ENCODE data around the gene SYNE2.
A peak's percentile ranks its signal among the peaks of the same experiment; 100 is the strongest.

The SYNE2 gene

GRCh38 chr14:63899953-63900352 lies 47.1 kb downstream of the SYNE2 start:
- peaks cover 26% of the 10 kb centered on the region for H3K27me3 ChIP-seq (ENCODE audit: insufficient read depth, poor library complexity, severe bottlenecking)
- TF ChIP-seq REST (IDR thresholded peaks at IDR 0.05; ENCODE audit: insufficient replicate concordance, low read depth) (no peak), CTCF (IDR thresholded peaks at IDR 0.05; ENCODE audit: insufficient read depth, low read length) (no peak), POLR2AphosphoS5 (IDR thresholded peaks at IDR 0.05; ENCODE audit: low read depth) (peak; percentile 96), GABPA (IDR thresholded peaks at IDR 0.05; ENCODE audit: low read depth) (no peak), SPI1 (IDR thresholded peaks at IDR 0.05; ENCODE audit: borderline replicate concordance, low read depth) (peak; percentile 94)
- no peak overlapping the region for H3K27ac ChIP-seq (replicated peaks)
- DNase-seq (ENCODE audit: low read depth in 1 of 2, low spot score in 1 of 2) = peak; percentile 15 to 65
- no peak overlapping the region for H3K4me3 ChIP-seq (replicated peaks; ENCODE audit: insufficient read depth, low read length)

- Histone ChIP-seq H3K27ac (replicated peaks) (no peak overlapping the region), H3K27me3 (ENCODE audit: insufficient read depth, poor library complexity, severe bottlenecking) (peaks cover 33% of the 10 kb centered on the region), H3K4me3 (replicated peaks; ENCODE audit: insufficient read depth, low read length) (no peak overlapping the region)
- peak; percentile 63 to 72 for DNase-seq (ENCODE audit: low read depth in 1 of 2, low spot score in 1 of 2)
- TF ChIP-seq POLR2AphosphoS5 (IDR thresholded peaks at IDR 0.05; ENCODE audit: low read depth) (peak; percentile 96), GABPA (IDR thresholded peaks at IDR 0.05; ENCODE audit: low read depth) (peak; percentile 50), SPI1 (IDR thresholded peaks at IDR 0.05; ENCODE audit: borderline replicate concordance, low read depth) (no peak; the same call in 1 of the 2 replicates), REST (IDR thresholded peaks at IDR 0.05; ENCODE audit: insufficient replicate concordance, low read depth) (no peak), CTCF (IDR thresholded peaks at IDR 0.05; ENCODE audit: insufficient read depth, low read length) (no peak)
Measured at GRCh38 chr14:63901434-63902085, 48.8 kb downstream of the SYNE2 start.

- Histone ChIP-seq H3K27ac (replicated peaks) (no peak overlapping the region), H3K4me3 (replicated peaks; ENCODE audit: insufficient read depth, low read length) (no peak overlapping the region), H3K27me3 (ENCODE audit: insufficient read depth, poor library complexity, severe bottlenecking) (peaks cover 27% of the 10 kb centered on the region)
- no peak for DNase-seq (ENCODE audit: low read depth in 1 of 2, low spot score in 1 of 2)
- TF ChIP-seq GABPA (IDR thresholded peaks at IDR 0.05; ENCODE audit: low read depth) (no peak), REST (IDR thresholded peaks at IDR 0.05; ENCODE audit: insufficient replicate concordance, low read depth) (no peak), SPI1 (IDR thresholded peaks at IDR 0.05; ENCODE audit: borderline replicate concordance, low read depth) (no peak), CTCF (IDR thresholded peaks at IDR 0.05; ENCODE audit: insufficient read depth, low read length) (no peak), POLR2AphosphoS5 (IDR thresholded peaks at IDR 0.05; ENCODE audit: low read depth) (no peak)
Measured at GRCh38 chr14:63902375-63902976, 49.7 kb downstream of the SYNE2 start.

All from HL-60 (cell line).